KMS-11 (cell line): ENCODE results near the gene IGFBP4.

Experiments used
- H2AFZ ChIP-seq: fragments of 200-600 bp; sonication (generic); 2 replicates; pipeline ENCODE4 v1.6.1; 2016; ENCODE audit warnings: antibody characterized with exemption, mixed run types, low read depth
- H3K27ac ChIP-seq: fragments of 200-600 bp; sonication (generic); 2 replicates; pipeline ENCODE4 v1.6.1; 2016; ENCODE audit warnings: mild to moderate bottlenecking, mixed run types
- H3K27me3 ChIP-seq: fragments of 200-600 bp; sonication (generic); 2 replicates; pipeline ENCODE4 v1.6.1; 2017; ENCODE audit warnings: mild to moderate bottlenecking, low read depth, mixed run types, moderate library complexity; ENCODE audit not compliant: insufficient read depth
- H3K36me3 ChIP-seq: fragments of 200-600 bp; sonication (generic); 2 replicates; pipeline ENCODE4 v1.6.1; 2017; ENCODE audit warnings: mild to moderate bottlenecking, mixed run types; ENCODE audit not compliant: insufficient read depth
- H3K4me1 ChIP-seq: fragments of 200-600 bp; sonication (generic); 2 replicates; pipeline ENCODE4 v1.6.1; 2016; ENCODE audit warnings: mild to moderate bottlenecking, low read depth, mixed run types; ENCODE audit not compliant: poor library complexity, severe bottlenecking
- H3K4me2 ChIP-seq: fragments of 200-600 bp; sonication (generic); 2 replicates; pipeline ENCODE4 v1.7.0; 2016; ENCODE audit warnings: mild to moderate bottlenecking, mixed run types
- H3K4me3 ChIP-seq: fragments of 200-600 bp; sonication (generic); IDR thresholded peaks from 2 replicates; pipeline ENCODE4 v1.6.1; 2017; ENCODE audit warnings: low read depth, low read length, mixed read lengths; ENCODE audit not compliant: insufficient read depth
- H3K79me2 ChIP-seq: fragments of 200-600 bp; sonication (generic); 2 replicates; pipeline ENCODE4 v1.6.1; 2016; ENCODE audit warnings: low read depth, mixed run types; ENCODE audit not compliant: insufficient read depth
- H3K9ac ChIP-seq: fragments of 200-600 bp; sonication (generic); 2 replicates; pipeline ENCODE4 v1.6.1; 2016; ENCODE audit warnings: mild to moderate bottlenecking, mixed run types
- H4K20me1 ChIP-seq: fragments of 200-600 bp; sonication (generic); 2 replicates; pipeline ENCODE4 v1.6.1; 2016; ENCODE audit warnings: mild to moderate bottlenecking, mixed run types; ENCODE audit not compliant: insufficient read depth
- TF ChIP-seq, protein P1 (sequence below): fragments of 200-600 bp; sonication (generic); conservative IDR thresholded peaks from 2 replicates; pipeline ENCODE4 v1.6.1; 2017; ENCODE audit warnings: low read depth, mild to moderate bottlenecking, antibody characterized with exemption, low read length, moderate library complexity, mixed read lengths

The IGFBP4 gene

DNA sequence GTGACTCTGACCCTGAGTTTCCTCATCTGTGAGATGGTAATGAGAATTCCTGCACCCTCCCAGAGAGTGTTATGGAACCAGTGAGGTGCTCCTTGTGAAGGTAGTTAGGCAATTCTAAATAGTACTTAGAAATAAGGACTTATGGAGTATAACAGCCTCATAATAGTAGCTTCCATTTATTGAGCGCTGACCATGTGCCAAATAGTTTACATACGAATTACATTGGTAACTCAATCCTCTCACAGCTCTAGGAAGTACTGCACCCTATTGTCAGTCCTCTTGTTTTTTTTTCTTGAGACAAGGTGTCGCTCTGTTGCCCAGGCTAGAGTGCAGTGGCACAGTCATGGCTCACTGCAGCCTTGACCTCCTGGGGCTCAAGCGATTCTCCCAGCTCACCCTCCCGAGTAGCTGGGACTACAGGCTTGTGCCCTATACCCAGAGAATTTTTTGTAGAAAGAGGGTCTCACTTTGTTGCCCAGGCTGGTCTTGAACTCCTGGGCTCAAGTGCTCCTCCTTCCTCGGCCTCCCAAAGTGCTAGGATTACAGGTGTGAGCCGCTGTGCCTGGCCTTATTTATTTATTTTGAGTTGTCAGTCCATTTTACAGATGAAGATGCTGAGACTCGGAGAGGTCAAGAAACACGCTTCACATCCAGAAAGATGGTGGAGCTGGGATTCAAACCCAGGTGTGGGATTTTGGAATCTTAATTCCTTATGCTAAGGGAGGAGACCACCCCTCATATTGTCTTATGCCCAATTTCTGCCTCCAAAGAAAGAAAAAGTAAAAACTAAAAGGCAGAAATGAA, 55.2 kb downstream of the IGFBP4 start:
- Histone ChIP-seq H3K27ac (no peak overlapping the region), H3K4me2 (no peak overlapping the region)

DNA sequence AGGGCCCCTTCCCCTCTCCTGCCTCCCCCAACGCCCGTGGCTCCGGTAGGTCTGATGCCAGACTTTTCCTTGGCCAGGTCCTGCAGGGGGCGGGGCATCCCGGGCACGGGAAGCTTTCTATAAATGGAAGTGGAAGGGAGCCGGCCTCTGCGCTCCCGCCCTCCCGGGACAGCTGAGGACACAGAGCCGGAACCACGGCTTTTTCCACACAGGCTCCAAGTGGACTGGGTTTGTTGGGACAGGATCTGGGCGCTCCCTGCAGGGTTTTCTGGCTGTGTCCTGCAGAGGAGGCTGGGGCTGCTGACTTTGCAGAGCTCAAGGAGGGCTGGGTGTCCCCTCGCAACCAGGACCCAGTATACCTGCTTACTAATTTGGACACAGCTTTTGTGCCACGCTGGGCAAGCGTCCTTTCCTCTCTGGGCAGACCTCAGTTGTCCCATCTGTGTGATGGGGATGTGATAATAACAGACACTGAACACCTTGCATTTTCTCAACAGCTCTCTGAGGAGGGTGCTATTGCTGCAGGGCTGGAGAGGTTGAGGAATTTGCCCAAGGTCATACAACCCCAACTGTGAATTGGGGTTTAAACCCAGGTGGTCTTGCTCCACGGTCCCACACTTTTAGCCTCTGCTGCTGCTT, 56.4 kb downstream of the IGFBP4 start:
- Histone ChIP-seq H3K27ac (no peak overlapping the region), H3K79me2 (no peaks in the 10 kb centered on the region), H3K9ac (no peak overlapping the region), H4K20me1 (no peaks in the 10 kb centered on the region), H3K4me2 (no peak overlapping the region), H3K27me3 (no peaks in the 10 kb centered on the region; the same call in 1 of the 2 replicates), H2AFZ (no peak overlapping the region), H3K36me3 (no peaks in the 10 kb centered on the region), H3K4me3 (no peak overlapping the region), H3K4me1 (no peaks in the 10 kb centered on the region)
- TF ChIP-seq, protein P1, sequence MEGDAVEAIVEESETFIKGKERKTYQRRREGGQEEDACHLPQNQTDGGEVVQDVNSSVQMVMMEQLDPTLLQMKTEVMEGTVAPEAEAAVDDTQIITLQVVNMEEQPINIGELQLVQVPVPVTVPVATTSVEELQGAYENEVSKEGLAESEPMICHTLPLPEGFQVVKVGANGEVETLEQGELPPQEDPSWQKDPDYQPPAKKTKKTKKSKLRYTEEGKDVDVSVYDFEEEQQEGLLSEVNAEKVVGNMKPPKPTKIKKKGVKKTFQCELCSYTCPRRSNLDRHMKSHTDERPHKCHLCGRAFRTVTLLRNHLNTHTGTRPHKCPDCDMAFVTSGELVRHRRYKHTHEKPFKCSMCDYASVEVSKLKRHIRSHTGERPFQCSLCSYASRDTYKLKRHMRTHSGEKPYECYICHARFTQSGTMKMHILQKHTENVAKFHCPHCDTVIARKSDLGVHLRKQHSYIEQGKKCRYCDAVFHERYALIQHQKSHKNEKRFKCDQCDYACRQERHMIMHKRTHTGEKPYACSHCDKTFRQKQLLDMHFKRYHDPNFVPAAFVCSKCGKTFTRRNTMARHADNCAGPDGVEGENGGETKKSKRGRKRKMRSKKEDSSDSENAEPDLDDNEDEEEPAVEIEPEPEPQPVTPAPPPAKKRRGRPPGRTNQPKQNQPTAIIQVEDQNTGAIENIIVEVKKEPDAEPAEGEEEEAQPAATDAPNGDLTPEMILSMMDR, result no peak

More for the DNA sequence above, 55.2 kb downstream of the IGFBP4 start:
- Histone ChIP-seq H3K27me3 (no peaks in the 10 kb centered on the region; the same call in 1 of the 2 replicates), H2AFZ (no peak overlapping the region), H4K20me1 (no peaks in the 10 kb centered on the region), H3K79me2 (no peaks in the 10 kb centered on the region), H3K4me1 (no peaks in the 10 kb centered on the region), H3K4me3 (no peak overlapping the region), H3K9ac (no peak overlapping the region), H3K36me3 (no peaks in the 10 kb centered on the region)
- TF ChIP-seq, protein P1, result no peak

DNA sequence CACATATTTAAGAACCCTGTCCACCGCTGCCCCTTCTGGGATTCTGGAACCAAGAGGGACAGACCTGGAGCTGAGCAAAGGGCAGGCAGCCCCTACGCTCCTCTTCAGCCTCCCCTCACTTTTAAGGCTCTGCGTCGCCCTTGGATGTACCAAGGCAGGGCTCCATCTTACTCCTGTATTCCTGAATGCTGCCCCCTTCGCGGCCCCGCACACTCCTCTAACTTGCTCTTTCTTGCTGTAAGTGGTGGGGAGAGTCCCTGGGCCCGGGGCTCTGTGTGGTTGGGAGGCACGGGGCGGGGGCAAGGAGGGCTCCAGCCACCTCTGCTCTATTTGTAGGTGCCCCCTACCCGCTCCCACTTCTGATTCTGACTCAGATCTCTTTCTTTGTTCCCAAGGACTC, 56.9 kb downstream of the IGFBP4 start:
- Histone ChIP-seq H3K79me2 (no peaks in the 10 kb centered on the region), H3K4me2 (no peak overlapping the region), H2AFZ (no peak overlapping the region), H3K4me3 (no peak overlapping the region), H3K4me1 (no peaks in the 10 kb centered on the region), H3K36me3 (no peaks in the 10 kb centered on the region), H3K9ac (no peak overlapping the region), H4K20me1 (no peaks in the 10 kb centered on the region), H3K27ac (no peak overlapping the region), H3K27me3 (no peaks in the 10 kb centered on the region; the same call in 1 of the 2 replicates)
- TF ChIP-seq, protein P1, result no peak

DNA sequence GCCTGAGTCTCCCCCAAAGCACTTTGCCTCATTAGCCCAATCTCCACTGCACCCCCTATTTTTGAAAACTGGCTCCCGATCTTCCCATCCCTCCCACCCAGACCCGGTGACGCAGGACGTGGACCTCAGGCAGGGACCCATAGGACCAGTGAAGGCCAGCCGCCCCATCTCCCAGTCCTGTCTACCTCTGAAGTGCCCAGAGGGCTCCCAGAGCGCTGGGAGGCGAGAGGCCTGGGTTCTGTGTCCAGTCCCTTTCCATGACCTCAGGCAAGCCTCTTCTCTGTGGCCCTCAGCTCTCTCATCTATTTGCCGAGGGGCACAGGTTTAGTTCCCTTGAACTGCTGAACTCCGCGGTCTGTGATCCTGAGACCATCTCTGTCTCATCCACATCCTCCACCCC, 57.5 kb downstream of the IGFBP4 start:
- H3K4me2 ChIP-seq, result no peak overlapping the region
- no peak overlapping the region for H3K4me3 ChIP-seq
- TF ChIP-seq, protein P1, result no peak
- H2AFZ ChIP-seq, result no peak overlapping the region
- no peaks in the 10 kb centered on the region for H4K20me1 ChIP-seq
- no peaks in the 10 kb centered on the region; the same call in 1 of the 2 replicates for H3K27me3 ChIP-seq
- H3K79me2 ChIP-seq, result no peaks in the 10 kb centered on the region
- H3K4me1 ChIP-seq, result no peaks in the 10 kb centered on the region
- H3K36me3 ChIP-seq, result no peaks in the 10 kb centered on the region
- no peak overlapping the region for H3K9ac ChIP-seq
- no peak overlapping the region for H3K27ac ChIP-seq
